ENCODE results near the gene ZIC5.

The ZIC5 gene

GRCh38 chr13:99941086-99941485, 30.5 kb downstream of the ZIC5 start:
- DNase-seq (ENCODE audit: low read depth in 1 of 2, low spot score in 1 of 2), result no peak

- DNase-seq (ENCODE audit: low read depth in 1 of 2, low spot score in 1 of 2), result no peak
Measured at GRCh38 chr13:99938635-99939034, 32.9 kb downstream of the ZIC5 start.

GRCh38 chr13:99935772-99936171, 35.8 kb downstream of the ZIC5 start:
- no peak for DNase-seq (ENCODE audit: low read depth in 1 of 2, low spot score in 1 of 2)

- DNase-seq (ENCODE audit: low read depth in 1 of 2, low spot score in 1 of 2), result no peak
Measured at GRCh38 chr13:99932912-99933311, 38.7 kb downstream of the ZIC5 start.

GRCh38 chr13:99930925-99931324, 40.6 kb downstream of the ZIC5 start:
- DNase-seq (ENCODE audit: low read depth in 1 of 2, low spot score in 1 of 2), result no peak

- no peak for DNase-seq (ENCODE audit: low read depth in 1 of 2, low spot score in 1 of 2)
Measured at GRCh38 chr13:99929866-99930265, 41.7 kb downstream of the ZIC5 start.

- DNase-seq (ENCODE audit: low read depth in 1 of 2, low spot score in 1 of 2), result no peak
Measured at GRCh38 chr13:99926014-99926731, 45.4 kb downstream of the ZIC5 start.

- DNase-seq (ENCODE audit: low read depth in 1 of 2, low spot score in 1 of 2), result no peak
Measured at GRCh38 chr13:99923877-99924582, 47.5 kb downstream of the ZIC5 start.

- no peak for DNase-seq (ENCODE audit: low read depth in 1 of 2, low spot score in 1 of 2)
Measured at GRCh38 chr13:99922631-99923404, 48.7 kb downstream of the ZIC5 start.

GRCh38 chr13:99919132-99919531, 52.4 kb downstream of the ZIC5 start:
- DNase-seq (ENCODE audit: low read depth in 1 of 2, low spot score in 1 of 2), result no peak

- no peak for DNase-seq (ENCODE audit: low read depth in 1 of 2, low spot score in 1 of 2)
Measured at GRCh38 chr13:99916366-99917103, 55.0 kb downstream of the ZIC5 start.

- no peak for DNase-seq (ENCODE audit: low read depth in 1 of 2, low spot score in 1 of 2)
Measured at GRCh38 chr13:99913167-99913566, 58.4 kb downstream of the ZIC5 start.

Data from stimulated activated CD4-positive, alpha-beta T cell treated with anti-CD3 and anti-CD28 coated beads, Interleukin-15, amount 100 ng/mL, for 1 hour (primary cell).